GM19467 (cell line): ENCODE data around the gene PURA.

ENCODE experiments used
- ATAC-seq: cut with Tn5 transposase; IDR thresholded peaks from one replicate; pipeline ENCODE4 v1.9.1; 2021; ENCODE audit warnings: mild to moderate bottlenecking, moderate library complexity; ENCODE audit not compliant: unreplicated experiment

The PURA gene

DNA sequence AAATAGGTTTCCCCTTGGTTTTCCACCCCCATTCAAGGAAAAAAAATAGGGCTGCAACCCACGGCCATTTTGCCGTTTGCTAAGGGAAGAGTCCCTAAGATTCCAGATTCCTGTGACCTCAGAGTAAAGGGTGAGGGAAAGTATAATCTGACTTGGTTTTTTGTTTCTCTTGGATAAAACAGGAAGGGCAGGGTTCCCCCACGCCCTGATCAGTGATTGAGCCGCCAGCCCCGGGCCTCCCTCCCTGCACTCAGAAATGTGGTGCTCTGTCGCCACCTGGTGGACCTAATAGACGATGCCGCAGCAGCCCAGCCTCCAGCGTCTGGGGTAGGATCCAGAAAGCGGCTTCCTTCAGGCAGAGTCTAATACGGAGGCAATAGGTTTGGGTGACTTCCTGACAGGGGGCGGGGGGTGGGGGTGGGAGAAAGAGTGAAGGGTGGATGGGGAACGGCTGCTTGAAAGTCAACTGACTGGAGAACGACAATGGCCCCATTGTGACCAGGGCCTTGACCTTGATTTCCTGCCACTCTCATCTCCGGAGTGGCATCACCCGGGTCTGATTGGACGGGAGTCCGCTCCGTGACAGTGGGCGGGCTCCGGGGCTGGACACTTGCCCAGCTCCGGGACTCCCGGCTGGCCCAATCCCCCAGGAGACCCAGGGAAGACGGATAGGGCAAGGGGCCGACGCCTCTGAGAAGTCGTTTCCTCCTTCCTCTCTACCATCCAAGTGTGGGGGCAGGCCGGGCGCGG is 43.3 kb downstream of the PURA start:
- ATAC-seq: peak; percentile 97

DNA sequence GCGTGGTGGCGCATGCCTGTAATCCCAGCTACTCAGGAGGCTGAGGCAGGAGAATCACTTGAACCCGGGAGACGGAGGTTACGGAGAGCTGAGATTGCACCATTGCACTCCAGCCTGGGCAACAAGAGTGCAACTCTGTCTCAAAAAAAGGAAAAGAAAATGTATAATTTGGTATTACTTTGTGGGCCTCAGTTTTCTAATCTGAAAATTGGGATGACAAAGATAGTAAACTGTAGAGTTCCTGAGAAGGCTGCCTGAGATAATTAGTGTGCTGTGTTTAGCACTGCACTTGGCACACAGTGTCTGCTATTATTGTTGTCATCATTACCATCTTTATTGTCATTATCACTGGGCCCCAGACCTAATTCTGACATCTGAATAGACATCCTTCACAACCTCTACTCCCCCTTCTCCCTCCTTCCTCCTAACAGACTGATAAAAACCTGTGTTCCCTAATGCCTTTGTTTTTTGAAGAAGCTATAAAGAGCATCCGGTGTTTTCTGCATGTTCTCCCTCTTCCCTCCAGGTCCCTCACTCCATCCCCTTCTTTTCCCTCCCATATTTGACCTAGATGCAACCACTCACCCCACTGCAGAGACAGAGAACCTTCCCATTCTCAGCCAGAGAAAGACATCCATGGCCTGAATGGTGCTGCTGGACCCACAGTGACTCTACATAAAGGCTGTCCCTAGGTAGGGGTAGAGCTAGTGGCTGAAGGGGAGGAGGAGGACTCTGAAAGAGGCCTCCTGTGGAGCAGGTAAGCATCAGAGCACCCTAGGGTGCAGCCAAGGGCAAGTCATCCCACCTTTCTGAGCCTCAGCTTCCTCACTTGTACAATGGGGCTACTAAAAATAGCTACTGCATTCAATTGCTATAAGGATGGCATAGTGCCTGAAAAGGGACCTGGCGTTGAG is 45.4 kb downstream of the PURA start:
- ATAC-seq: no peak

DNA sequence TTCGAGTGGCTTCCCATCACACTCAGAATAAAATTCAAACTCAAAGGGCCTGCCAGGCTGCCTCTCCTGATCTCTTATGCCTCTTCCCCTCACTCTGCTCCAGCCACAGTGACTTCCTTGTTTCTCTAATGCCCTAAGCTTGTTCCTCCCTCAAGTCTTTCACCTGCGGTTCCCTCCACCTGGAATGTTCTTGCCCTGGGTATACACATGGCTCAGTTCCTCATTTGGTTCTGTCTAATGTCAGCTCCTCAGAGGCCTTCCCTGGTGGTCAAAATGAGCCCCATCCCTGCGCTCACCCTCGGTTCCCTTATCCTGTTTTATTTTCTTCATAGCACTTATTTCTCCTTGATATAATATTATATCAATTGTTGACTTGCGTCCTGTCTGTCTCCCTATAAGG is 48.4 kb downstream of the PURA start:
- no peak for ATAC-seq

DNA sequence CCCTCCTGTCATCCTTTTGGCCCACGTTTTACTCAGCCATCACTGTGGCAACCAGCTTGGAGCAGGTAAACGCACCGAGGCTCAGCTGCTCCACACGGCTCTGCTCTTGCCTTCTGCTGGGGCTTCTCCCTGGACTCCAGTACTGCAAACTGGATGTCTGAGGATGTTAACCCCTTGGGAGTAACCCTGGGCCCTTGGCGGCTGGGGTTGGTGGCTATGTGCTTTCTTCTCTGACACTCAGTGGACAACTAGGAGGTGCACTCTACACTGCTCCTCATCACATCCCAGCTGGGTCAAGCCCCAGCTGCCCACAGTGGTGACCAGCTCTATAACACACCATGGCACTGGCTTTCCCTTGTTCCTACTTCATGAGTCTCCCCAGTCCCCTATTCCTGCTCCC is 48.9 kb downstream of the PURA start:
- no peak for ATAC-seq

DNA sequence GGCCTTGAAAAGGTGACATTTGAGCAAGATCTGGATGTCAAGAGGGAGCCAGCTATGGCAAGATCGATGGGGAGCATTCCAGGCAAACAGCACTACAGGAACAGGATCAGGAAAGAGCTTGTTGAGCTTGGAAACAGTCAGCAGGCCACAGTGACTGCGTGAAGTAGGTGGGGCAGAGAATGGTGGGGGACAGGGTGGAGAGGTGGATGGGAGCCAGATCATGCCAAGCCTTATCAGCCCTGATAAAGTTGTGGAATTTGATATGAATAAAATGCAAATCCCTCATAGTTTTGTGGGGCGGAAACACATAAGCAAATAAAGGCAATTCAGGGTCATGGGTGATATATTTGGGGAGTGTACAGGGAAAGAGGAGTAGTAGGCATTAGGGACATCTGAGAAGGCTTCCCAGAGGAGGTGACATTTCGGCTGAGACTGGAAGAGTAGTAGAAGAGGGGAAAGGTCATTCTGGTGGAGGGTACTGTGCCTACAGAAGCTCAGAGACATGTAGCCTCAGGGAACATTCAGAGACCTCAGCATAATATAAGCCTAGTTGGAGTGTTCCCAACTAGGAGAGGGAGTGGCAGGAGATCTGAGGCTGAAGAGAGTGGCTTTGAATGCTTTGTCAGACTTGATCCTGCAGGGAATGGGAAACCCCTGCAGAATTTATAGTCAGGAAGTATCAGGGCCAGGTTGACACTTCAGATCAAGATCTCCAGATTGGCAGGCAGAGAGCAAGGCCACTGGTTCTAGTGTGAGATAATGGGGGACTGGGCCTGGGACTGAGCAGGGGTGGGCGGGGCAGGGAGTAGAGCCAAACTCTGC is 51.4 kb downstream of the PURA start:
- no peak for ATAC-seq

DNA sequence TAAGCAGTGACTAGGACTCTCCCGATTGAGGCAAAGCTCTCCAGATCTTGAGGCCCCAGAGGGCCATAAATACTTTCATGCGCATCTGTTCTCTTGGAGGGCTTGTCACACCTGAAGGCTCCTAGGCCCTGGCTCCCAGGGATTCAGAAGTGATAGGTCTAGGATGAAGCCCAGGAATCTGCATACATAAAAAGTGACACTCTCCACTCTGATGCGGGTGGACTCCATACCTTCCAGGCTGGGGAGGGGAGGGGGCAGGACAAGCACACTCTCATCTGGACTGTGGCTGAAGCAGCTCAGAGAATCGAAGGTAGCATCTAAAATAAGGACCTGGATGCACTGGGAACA is 52.0 kb downstream of the PURA start:
- ATAC-seq: no peak

DNA sequence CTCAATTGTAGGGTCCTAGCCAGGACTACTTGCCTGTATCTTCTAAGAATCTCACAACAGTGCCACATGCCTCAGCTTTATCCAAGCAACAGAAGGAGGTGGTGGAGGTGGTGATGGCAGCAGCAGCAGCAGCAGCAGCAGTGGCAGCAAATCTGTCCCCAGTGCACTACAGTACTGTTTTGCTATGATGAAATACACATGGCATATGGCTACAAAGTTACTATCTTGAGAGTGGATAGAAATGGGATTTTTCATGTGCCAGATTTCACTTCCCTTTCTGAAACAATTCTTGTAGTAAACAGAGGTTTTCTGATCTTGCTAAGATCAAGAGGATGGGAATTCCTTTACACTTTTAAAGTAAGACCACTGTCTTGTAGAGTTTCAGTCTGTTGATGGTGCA is 53.0 kb downstream of the PURA start:
- no peak for ATAC-seq

DNA sequence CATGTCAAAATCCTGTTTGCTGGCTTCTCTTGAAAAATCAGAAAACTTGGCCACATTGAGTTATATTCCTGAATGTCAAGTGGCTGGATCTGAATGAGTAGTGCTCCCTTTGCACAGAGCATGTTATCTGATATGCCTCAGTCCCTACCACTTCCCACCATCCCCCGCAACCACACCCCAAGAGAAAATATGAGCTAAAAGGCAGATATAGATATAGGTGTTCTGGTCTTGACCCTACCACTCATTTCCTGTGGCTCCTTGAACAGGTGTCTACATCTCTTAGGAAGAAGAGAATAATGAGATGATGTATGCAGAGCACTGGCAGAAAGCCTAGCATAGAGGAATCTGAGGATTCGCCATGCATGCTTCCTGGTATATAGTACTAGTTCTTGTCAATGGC is 54.5 kb downstream of the PURA start:
- ATAC-seq: no peak

DNA sequence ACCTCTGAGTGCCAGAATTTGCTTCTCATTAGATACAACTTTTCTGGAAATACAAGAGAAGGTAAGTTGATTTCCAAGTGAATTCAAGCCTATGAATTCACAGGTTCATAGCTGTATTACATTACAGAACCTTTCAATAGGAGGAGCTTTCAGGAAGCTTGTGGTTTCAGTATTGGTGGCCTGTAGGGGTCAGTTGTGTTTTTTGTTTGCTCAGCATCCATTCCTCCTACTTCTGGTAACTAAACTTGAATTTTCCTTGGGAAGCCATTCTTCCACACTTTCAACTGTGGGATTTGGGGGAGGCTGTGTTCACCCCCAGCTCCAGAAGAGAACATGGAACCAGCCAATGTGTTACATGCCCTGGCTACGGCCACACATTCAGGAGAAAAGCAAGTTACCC is 55.5 kb downstream of the PURA start:
- ATAC-seq: no peak

DNA sequence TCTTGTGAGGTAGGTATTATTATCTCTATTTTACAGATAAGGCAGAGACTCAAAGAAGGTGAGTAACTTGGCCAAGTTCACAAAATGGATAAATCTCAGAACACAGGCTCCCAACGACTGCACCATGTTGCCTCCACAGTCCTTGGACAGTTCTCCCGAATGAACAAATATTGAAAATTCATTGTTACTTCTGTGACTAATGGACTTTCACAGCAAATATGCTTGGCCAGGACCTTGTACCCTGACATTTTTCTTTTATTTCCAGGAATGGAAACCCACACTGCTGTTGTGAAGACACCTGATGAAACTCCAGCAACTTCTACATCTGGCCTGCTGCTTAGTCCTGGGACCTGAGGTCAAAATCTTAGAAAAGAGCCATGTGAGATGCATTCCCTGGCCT is 58.6 kb downstream of the PURA start:
- no peak for ATAC-seq

DNA sequence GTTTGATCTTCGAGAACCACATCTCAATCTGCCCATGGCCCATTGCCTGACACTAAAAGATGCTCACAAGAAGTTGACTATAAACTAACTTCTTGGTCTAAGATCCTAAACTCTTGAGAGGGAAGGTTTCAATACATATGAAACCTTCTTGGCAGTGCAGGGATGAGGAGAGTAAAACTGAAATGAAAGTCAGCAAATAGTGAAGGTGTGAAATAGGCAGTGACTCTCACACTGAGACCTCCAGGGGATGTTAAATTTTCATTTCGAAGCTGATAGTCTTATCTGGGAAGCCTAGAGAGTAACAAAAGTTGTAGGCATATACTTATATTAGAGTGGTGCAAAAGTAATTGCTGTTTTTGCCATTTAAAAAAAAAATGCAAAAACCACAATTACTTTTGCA is 60.1 kb downstream of the PURA start:
- no peak for ATAC-seq

DNA sequence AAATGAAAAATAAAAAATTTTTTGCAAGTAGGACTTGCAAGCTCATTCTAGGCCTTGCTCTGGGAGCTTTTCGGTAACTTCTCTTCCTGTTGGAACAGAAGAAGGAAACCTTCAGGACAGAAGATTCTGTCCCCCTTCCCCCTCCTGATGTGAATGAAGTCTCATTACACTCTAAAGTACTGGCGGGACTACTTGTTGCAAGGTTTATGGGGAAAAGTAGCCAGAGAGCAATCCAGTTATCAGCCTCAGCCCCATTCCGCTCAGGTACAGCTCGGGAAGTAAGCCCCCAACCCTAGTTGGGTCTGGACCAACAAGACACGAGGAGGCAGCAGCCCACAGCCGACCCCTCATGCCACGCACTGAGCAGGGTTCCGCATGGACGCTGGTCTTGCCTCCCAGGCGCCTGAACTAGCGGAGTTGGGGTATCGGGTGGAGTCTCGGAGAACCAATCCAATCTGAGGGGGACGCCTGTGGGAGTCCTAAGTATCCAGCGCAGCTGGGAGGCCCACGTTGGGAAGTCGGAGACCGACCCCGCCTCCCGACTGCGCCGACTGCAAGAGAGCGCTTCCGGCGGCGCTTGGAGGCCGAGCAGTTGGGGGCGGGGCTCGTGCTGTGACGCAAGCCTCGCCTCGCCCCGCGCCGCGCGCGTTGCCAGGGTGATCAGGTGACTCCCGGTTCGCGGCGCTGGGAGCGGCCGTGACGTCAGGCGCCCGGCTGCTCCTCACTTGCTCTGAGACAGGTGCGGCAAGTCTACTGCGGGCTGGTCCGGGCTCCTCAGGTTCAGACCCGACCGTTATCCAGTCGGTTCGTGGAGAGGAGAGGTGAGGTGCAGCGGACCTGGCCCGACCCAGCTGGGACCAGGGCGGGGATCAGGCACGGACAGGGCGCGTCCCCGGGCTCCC is 60.8 kb downstream of the PURA start, which contains the start of gene CYSTM1:
CYSTM1 (plus strand) TSS at position 724 of the 902 bp plus-strand sequence. CDS start 19,278 bp downstream, outside the sequence.
- ATAC-seq: peak; percentile 94
